Measurements from ENCODE around the gene S1PR3.

- TF ChIP-seq POLR2AphosphoS5 (IDR thresholded peaks at IDR 0.05; ENCODE audit: low read depth, low read length) (no peak), POLR2A (IDR thresholded peaks at IDR 0.05; ENCODE audit: low read depth, low read length) (no peak), TAF1 (IDR thresholded peaks at IDR 0.05; ENCODE audit: borderline replicate concordance, low read depth, low read length) (no peak)
Measured at GRCh38 chr9:89005323-89005722, 14.1 kb downstream of the S1PR3 start.

All from GM12892 (cell line).